Measurements from ENCODE around the gene FAM107B.

FAM107B gene

GRCh38 chr10:14758451-14758850 lies 16.2 kb downstream of the FAM107B start:
- H2BK15ac ChIP-seq (ENCODE audit: low read depth, poor library complexity, severe bottlenecking): no peak overlapping the region
- no peak overlapping the region for H2AK5ac ChIP-seq (ENCODE audit: low read length, severe bottlenecking)
- no peaks in the 10 kb centered on the region for H3K79me1 ChIP-seq (replicated peaks; ENCODE audit: low read length, poor library complexity, severe bottlenecking)
- H2BK120ac ChIP-seq (ENCODE audit: low read depth, low read length): no peak overlapping the region
- H3K4me3 ChIP-seq (ENCODE audit: insufficient read depth in 1 of 2, low read depth in 1 of 2, low read length in 2 of 2): no peak overlapping the region
- no peaks in the 10 kb centered on the region for H3K4me1 ChIP-seq (ENCODE audit: control insufficient read depth, insufficient read depth, low read depth, low read length)
- no peak overlapping the region for H3K18ac ChIP-seq (ENCODE audit: low read depth in 1 of 2, low read length in 2 of 2)
- H3K4ac ChIP-seq (ENCODE audit: low read depth in 1 of 2, low read length in 2 of 2): no peak overlapping the region
- H2BK5ac ChIP-seq (ENCODE audit: low read depth, low read length, poor library complexity, severe bottlenecking): no peak overlapping the region
- no peak overlapping the region for H3K14ac ChIP-seq (ENCODE audit: low read length in 2 of 2)
- DNase-seq: no peak
- no peak overlapping the region for H3K27ac ChIP-seq (ENCODE audit: low read length, poor library complexity, severe bottlenecking)
- H3K23ac ChIP-seq (ENCODE audit: low read length in 2 of 2): no peak overlapping the region
- H3K9me3 ChIP-seq (ENCODE audit: control insufficient read depth, low read length): no peaks in the 10 kb centered on the region
- no peak overlapping the region for H4K8ac ChIP-seq (ENCODE audit: low read length)
- H3K27me3 ChIP-seq (ENCODE audit: control insufficient read depth in 1 of 2, insufficient read depth in 1 of 2, low read length in 2 of 2): no peaks in the 10 kb centered on the region
- no peak overlapping the region for H4K91ac ChIP-seq (ENCODE audit: low read length)
- 95% methylated on average over 7 of the region's 9 CpGs for WGBS
- H3K9ac ChIP-seq (ENCODE audit: low read length): no peak overlapping the region
- H3K4me2 ChIP-seq (ENCODE audit: low read length, poor library complexity, severe bottlenecking): no peak overlapping the region
- H2BK12ac ChIP-seq (ENCODE audit: low read length in 2 of 2): no peak overlapping the region
- H3K36me3 ChIP-seq (ENCODE audit: control insufficient read depth in 1 of 2, insufficient read depth in 2 of 2, low read depth in 1 of 2, low read length in 2 of 2): no peaks in the 10 kb centered on the region
- no peak overlapping the region for H2AFZ ChIP-seq (ENCODE audit: low read depth, low read length)

- Histone ChIP-seq H3K9me3 (ENCODE audit: control insufficient read depth, low read length) (no peaks in the 10 kb centered on the region), H2BK120ac (ENCODE audit: low read depth, low read length) (no peak overlapping the region), H4K91ac (ENCODE audit: low read length) (no peak overlapping the region), H3K23ac (ENCODE audit: low read length in 2 of 2) (no peak overlapping the region), H4K8ac (ENCODE audit: low read length) (no peak overlapping the region), H2BK15ac (ENCODE audit: low read depth, poor library complexity, severe bottlenecking) (no peak overlapping the region), H3K18ac (ENCODE audit: low read depth in 1 of 2, low read length in 2 of 2) (no peak overlapping the region), H3K4ac (ENCODE audit: low read depth in 1 of 2, low read length in 2 of 2) (no peak overlapping the region), H3K9ac (ENCODE audit: low read length) (no peak overlapping the region), H3K27me3 (ENCODE audit: control insufficient read depth in 1 of 2, insufficient read depth in 1 of 2, low read length in 2 of 2) (no peaks in the 10 kb centered on the region), H3K4me3 (ENCODE audit: insufficient read depth in 1 of 2, low read depth in 1 of 2, low read length in 2 of 2) (no peak overlapping the region), H3K36me3 (ENCODE audit: control insufficient read depth in 1 of 2, insufficient read depth in 2 of 2, low read depth in 1 of 2, low read length in 2 of 2) (no peaks in the 10 kb centered on the region), H2BK5ac (ENCODE audit: low read depth, low read length, poor library complexity, severe bottlenecking) (no peak overlapping the region), H2AK5ac (ENCODE audit: low read length, severe bottlenecking) (no peak overlapping the region), H2AFZ (ENCODE audit: low read depth, low read length) (no peak overlapping the region), H3K27ac (ENCODE audit: low read length, poor library complexity, severe bottlenecking) (no peak overlapping the region), H3K4me1 (ENCODE audit: control insufficient read depth, insufficient read depth, low read depth, low read length) (no peaks in the 10 kb centered on the region), H2BK12ac (ENCODE audit: low read length in 2 of 2) (no peak overlapping the region), H3K4me2 (ENCODE audit: low read length, poor library complexity, severe bottlenecking) (no peak overlapping the region), H3K79me1 (replicated peaks; ENCODE audit: low read length, poor library complexity, severe bottlenecking) (no peaks in the 10 kb centered on the region), H3K14ac (ENCODE audit: low read length in 2 of 2) (no peak overlapping the region)
- WGBS: 98% methylated on average over 7 of the region's 7 CpGs
- DNase-seq: no peak
Observed at GRCh38 chr10:14757986-14758385, 16.7 kb downstream of the FAM107B start.

- 77% methylated on average over 5 of the region's 6 CpGs for WGBS
- Histone ChIP-seq H3K27ac (ENCODE audit: low read length, poor library complexity, severe bottlenecking) (no peak overlapping the region), H2BK15ac (ENCODE audit: low read depth, poor library complexity, severe bottlenecking) (no peak overlapping the region), H3K9me3 (ENCODE audit: control insufficient read depth, low read length) (no peaks in the 10 kb centered on the region), H3K18ac (ENCODE audit: low read depth in 1 of 2, low read length in 2 of 2) (no peak overlapping the region), H4K91ac (ENCODE audit: low read length) (no peak overlapping the region), H2AK5ac (ENCODE audit: low read length, severe bottlenecking) (no peak overlapping the region), H4K8ac (ENCODE audit: low read length) (no peak overlapping the region), H2BK5ac (ENCODE audit: low read depth, low read length, poor library complexity, severe bottlenecking) (no peak overlapping the region), H3K79me1 (replicated peaks; ENCODE audit: low read length, poor library complexity, severe bottlenecking) (no peaks in the 10 kb centered on the region), H3K36me3 (ENCODE audit: control insufficient read depth in 1 of 2, insufficient read depth in 2 of 2, low read depth in 1 of 2, low read length in 2 of 2) (no peaks in the 10 kb centered on the region), H3K27me3 (ENCODE audit: control insufficient read depth in 1 of 2, insufficient read depth in 1 of 2, low read length in 2 of 2) (no peaks in the 10 kb centered on the region), H3K4me2 (ENCODE audit: low read length, poor library complexity, severe bottlenecking) (no peak overlapping the region), H3K14ac (ENCODE audit: low read length in 2 of 2) (no peak overlapping the region), H3K4me1 (ENCODE audit: control insufficient read depth, insufficient read depth, low read depth, low read length) (no peaks in the 10 kb centered on the region), H3K4ac (ENCODE audit: low read depth in 1 of 2, low read length in 2 of 2) (no peak overlapping the region), H2BK120ac (ENCODE audit: low read depth, low read length) (no peak overlapping the region), H2AFZ (ENCODE audit: low read depth, low read length) (no peak overlapping the region), H3K9ac (ENCODE audit: low read length) (no peak overlapping the region), H3K23ac (ENCODE audit: low read length in 2 of 2) (no peak overlapping the region), H3K4me3 (ENCODE audit: insufficient read depth in 1 of 2, low read depth in 1 of 2, low read length in 2 of 2) (no peak overlapping the region), H2BK12ac (ENCODE audit: low read length in 2 of 2) (no peak overlapping the region)
- no peak for DNase-seq
Observed at GRCh38 chr10:14757394-14757793, 17.3 kb downstream of the FAM107B start.

- Histone ChIP-seq H3K79me1 (replicated peaks; ENCODE audit: low read length, poor library complexity, severe bottlenecking) (no peaks in the 10 kb centered on the region), H4K91ac (ENCODE audit: low read length) (no peak overlapping the region), H2AK5ac (ENCODE audit: low read length, severe bottlenecking) (no peak overlapping the region), H3K4me2 (ENCODE audit: low read length, poor library complexity, severe bottlenecking) (no peak overlapping the region), H2AFZ (ENCODE audit: low read depth, low read length) (no peak overlapping the region), H3K27me3 (ENCODE audit: control insufficient read depth in 1 of 2, insufficient read depth in 1 of 2, low read length in 2 of 2) (no peaks in the 10 kb centered on the region), H3K9me3 (ENCODE audit: control insufficient read depth, low read length) (no peaks in the 10 kb centered on the region), H2BK12ac (ENCODE audit: low read length in 2 of 2) (no peak overlapping the region), H2BK120ac (ENCODE audit: low read depth, low read length) (no peak overlapping the region), H3K4me3 (ENCODE audit: insufficient read depth in 1 of 2, low read depth in 1 of 2, low read length in 2 of 2) (no peak overlapping the region), H3K9ac (ENCODE audit: low read length) (no peak overlapping the region), H4K8ac (ENCODE audit: low read length) (no peak overlapping the region), H3K4ac (ENCODE audit: low read depth in 1 of 2, low read length in 2 of 2) (no peak overlapping the region), H3K14ac (ENCODE audit: low read length in 2 of 2) (no peak overlapping the region), H3K23ac (ENCODE audit: low read length in 2 of 2) (no peak overlapping the region), H2BK5ac (ENCODE audit: low read depth, low read length, poor library complexity, severe bottlenecking) (no peak overlapping the region), H2BK15ac (ENCODE audit: low read depth, poor library complexity, severe bottlenecking) (no peak overlapping the region), H3K18ac (ENCODE audit: low read depth in 1 of 2, low read length in 2 of 2) (no peak overlapping the region), H3K36me3 (ENCODE audit: control insufficient read depth in 1 of 2, insufficient read depth in 2 of 2, low read depth in 1 of 2, low read length in 2 of 2) (no peaks in the 10 kb centered on the region), H3K27ac (ENCODE audit: low read length, poor library complexity, severe bottlenecking) (no peak overlapping the region), H3K4me1 (ENCODE audit: control insufficient read depth, insufficient read depth, low read depth, low read length) (no peaks in the 10 kb centered on the region)
- WGBS: 100% methylated on average over 1 of the region's 1 CpG
- DNase-seq: no peak
Observed at GRCh38 chr10:14753441-14753840, 21.3 kb downstream of the FAM107B start.

Measured in mesenchymal stem cell (in vitro differentiated cells and primary cell).